ENCODE measurements around the gene PPP2R3C. TPM values are rescaled to one million over a fixed set of nuclear protein-coding genes. Genes with fewer than 3 reads are reported as not detected.

Gene PPP2R3C
- 21.4 and 28.9 TPM in 2 replicates for total RNA-seq

DNA sequence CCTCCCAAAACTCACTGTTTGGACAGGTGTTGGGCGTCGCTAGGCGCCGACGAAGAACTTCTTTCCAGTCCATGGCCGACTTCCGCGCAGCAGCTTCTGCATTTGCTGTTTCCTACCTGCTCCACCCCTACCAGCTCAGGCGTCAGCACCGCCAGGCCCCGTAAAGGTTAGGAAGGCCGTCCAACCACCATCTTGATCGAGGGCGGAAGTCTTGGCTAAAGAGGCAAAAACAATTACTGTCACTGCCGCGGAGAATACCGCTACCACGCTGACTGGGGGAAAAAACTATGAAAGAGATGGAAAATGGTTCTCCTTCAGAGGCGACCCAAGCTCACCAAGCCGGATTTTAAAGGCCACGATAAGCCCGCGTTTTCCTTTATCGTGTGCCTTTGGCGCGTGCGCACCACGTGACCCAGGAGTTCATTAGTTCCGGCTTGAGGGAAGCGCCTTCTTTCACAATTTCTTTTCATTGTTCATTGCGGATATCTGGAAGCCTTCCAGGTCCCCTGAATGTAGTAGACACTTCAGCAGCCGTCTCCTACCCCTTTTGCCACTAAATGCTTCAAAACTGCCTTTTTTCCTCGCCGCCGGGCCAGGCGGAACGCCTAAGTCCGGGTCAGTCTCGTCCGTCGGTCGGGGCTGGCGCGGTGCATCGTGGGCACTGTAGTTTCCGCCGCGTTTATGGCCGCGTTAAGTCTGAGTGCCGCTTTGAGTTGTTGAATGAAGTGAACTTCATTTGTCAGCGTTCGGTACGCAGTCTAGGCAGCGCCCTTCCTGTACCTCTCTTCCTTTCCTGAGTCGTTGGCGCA, at the start of gene PPP2R3C, which contains the start of gene PRORP:
PPP2R3C (minus strand) TSS at position 104 of the 809 bp plus-strand sequence; CDS start at position 73, 31 bp downstream.
PRORP (plus strand) TSS at position 666 of the 809 bp plus-strand sequence. CDS start 694 bp downstream, outside the sequence.

DNA sequence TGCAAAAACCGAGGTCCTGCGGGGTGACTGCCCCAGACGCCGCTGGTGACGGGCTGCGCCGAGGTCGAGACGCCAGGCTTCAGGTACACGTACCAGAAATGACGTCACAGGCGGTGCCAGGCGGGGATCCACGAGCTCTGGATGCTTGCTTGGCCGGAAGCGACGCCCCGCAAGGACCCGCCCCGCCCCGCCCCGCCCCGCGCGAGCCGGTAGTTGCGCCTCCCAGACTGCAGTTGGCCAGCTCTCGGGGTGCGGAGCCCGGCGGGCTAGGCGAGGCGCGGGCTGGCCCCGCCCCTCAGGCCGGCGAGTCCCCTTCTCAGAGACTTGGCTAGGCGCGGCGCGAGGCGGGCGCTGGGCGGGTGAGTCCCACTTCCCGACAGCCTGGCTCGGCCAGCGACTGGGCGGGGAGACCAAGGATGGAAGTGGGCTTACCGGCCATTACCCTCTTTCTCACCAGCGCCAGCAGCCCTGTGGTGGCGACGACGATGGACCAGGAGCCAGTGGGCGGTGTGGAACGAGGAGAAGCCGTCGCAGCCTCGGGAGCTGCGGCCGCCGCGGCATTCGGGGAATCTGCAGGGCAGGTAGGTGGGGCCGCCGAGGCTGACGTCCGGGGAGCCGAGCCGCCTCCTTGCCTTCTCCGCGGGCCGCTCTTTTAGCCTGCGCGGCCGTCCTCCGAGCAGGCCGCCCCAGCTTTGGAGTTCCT, 75.6 kb downstream of the PPP2R3C start, which contains the start of gene FAM177A1:
FAM177A1 (plus strand) TSS at position 225 of the 703 bp plus-strand sequence; CDS start at position 417, 192 bp downstream.

Other genes starting within 250 kb of the PPP2R3C start
- 16.2 and 23.7 TPM in 2 replicates for gene BAZ1A, start 246.6 kb downstream of the PPP2R3C start, total RNA-seq
- 49.7 and 59.7 TPM in 2 replicates for gene SRP54, start 139.0 kb downstream of the PPP2R3C start, total RNA-seq
- 23.0 and 28.7 TPM in 2 replicates for gene FAM177A1, start 75.7 kb downstream of the PPP2R3C start, total RNA-seq
- gene PRORP, start 562 bp upstream of the PPP2R3C start, total RNA-seq: 29.7 and 29.8 TPM in 2 replicates
- 239 and 249 TPM in 2 replicates for gene PSMA6, start 170.4 kb upstream of the PPP2R3C start, total RNA-seq

Data from bronchus fibroblast of lung (primary cell).